ENCODE results near the gene WWOX.

WWOX gene

DNA sequence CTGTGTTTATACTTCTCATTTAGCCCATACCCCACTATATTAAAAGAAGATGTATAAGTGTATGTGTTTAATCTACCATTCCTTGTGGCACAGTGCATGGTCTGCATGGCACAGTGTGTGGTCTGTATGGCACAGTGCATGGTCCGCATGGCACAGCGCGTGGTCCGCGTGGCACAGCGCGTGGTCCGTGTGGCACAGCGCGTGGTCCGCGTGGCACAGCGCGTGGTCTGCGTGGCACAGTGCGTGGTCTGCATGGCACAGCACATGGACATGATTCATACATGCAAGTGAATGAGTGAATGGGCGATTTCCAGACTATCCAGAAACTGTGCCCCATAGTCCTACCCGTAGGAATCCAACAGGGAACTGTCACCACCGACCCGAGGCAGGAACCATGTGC, 868.5 kb downstream of the WWOX start:
- DNase-seq, result no peak

DNA sequence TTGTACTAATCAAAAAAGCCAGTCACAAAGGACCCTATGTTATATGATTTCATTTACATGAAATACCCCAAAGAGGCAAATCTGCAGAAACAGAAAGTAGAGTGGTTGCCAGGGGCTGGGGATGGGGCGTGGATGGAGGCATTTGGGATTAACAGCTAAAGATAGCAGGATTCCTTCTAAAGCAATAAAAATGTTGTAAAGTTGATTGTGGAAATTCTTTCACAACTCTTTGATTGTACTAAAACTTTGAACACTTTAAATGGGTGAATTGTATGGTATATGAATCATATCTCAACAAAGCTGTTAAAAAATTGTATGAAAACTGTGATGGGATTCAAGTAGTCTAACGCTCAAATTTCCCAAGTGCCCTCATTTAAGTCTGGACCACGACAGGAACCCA, 870.3 kb downstream of the WWOX start:
- no peak for DNase-seq

DNA sequence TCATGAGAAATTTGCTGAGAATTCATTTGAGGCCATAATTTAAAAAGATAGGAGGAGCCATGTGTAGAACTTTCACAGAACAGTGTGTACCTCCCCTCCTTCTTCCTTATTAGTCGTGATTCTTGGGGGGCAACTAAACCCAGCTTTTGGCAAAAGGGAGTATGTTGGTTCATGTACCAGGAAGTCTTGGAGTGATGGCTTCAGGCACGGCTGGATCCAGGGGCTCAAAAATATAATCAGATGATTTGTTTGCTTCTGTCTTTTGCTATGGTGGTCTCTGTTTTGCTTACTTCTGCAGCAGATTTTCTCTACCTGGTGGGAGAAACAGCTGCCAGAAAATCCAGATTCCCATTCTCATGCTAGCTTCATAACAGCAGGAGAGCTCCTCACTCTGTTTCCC, 871.2 kb downstream of the WWOX start:
- DNase-seq, result no peak

GRCh38 chr16:78972006-78972405, 872.6 kb downstream of the WWOX start:
- DNase-seq, result no peak

DNA sequence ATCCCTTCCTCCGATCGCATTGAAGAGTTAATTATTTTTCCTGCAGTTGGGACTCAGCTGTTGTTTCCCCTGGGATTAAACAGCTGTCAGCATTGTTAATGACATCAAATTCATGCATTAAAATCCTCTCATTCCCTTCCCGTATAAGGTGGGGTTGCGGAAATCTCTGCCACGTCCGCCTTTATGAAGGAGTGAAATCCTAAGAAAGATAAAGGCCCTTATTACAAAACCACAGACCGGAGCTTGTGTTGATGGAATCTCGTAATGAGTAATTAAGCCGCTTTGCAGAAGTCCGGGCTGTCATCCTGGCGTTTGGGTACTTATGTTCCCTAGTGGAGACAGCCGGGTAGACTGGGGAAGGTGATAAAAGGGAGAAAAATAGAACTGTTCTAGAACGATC, 873.5 kb downstream of the WWOX start:
- DNase-seq, result no peak

GRCh38 chr16:78976212-78976611, 876.8 kb downstream of the WWOX start:
- DNase-seq, result peak; percentile 68 to 90 (median 78)

DNA sequence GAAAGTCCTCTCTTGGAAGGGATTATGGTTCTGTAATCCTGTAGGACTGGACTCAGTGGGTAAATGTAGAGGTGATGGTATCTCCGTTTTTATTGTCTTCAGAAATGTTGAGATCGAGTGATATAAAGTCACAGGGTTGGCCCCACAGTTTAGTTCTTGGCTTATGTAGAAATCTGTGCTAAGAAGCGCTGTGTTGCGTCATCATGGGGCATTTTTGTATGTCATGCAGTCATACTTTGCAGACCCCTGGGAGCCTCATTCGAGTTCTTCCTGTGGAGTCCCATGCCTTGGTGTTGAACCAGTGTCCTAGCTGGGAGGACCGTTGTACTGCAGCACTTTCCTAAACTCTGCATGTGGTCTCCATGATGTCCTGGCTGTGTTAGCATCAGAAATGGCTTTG, 881.4 kb downstream of the WWOX start:
- DNase-seq, result no peak

DNA sequence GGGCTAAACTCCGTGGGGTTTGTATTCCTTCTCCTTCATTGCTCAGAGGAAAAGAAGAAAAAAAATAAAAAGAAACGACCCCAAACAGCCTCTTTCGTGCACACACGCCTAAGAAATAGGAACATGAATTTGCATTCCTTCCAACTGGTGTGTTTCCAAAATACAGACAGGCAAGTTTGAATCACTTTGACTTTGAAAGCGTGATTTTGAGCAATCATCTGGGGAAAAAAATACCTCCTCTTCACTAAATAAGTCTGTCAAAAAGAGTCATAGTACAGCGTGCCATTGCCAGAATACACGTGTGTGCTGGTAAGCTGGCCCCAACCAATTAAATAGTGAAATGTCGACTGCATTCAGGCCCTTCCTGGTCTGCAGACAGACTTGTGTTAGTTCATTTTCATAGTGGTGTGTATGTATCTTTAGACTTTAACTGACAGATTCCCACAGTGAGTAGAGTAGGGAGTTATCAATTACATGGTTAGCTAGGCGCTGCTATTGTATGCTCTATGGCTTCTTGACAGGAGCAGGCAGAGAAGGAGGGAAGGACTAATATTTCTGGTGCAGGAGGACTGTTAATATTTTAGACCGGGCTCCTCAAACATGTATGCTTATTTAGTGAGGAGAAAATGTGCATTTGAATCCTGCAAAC, 882.8 kb downstream of the WWOX start:
- no peak for DNase-seq

GRCh38 chr16:78984324-78984723, 884.9 kb downstream of the WWOX start:
- DNase-seq, result no peak

DNA sequence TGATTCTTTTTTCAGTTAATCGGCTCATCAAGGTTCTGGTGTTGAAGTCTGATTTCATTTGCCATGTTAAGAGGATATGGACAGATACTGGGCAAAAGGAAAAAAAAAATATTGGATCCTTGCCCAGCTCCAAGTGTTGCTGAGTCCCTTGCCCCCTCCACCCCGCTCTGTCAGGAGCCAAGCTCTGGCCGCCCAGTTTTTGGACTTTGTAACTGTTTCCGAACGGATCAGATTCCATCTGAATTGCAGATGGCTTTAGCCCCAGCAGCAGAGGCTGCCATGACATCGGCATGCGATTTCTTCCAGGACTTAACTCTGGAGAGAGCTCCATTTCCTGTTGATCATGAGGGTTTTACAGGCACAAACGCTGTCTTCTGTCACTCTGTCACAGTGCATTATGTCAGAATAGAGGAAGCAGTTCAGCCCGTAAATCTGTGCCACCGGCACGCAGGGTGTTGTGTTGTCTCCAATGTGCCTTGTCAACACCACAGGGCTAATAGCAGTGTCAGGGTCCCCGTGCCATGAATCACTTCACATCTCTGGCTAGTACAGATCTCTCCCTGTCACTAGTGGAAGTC, 885.5 kb downstream of the WWOX start:
- DNase-seq, result peak; percentile 16 to 69 (median 51)

GRCh38 chr16:78985716-78986605, 886.5 kb downstream of the WWOX start:
- no peak for DNase-seq

DNA sequence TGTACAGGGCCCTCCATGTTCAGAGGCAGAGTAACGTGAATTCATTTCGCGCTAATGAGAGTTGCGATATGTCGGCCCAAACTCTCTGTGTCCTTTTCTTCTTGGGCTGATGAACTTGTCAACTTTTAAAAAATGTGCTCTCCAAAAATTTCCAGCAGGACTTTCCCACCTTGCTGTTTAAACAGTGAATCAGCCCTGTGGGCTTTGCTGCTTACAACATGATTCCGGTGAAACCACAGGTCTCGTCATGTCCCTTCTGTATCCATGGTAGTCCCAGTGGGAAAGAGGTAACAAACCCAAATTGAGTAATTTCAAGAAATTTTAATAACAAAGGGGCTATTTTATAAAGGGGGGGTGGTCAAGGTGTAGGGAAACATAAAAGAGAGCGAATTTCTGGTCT, 888.2 kb downstream of the WWOX start:
- no peak for DNase-seq

DNA sequence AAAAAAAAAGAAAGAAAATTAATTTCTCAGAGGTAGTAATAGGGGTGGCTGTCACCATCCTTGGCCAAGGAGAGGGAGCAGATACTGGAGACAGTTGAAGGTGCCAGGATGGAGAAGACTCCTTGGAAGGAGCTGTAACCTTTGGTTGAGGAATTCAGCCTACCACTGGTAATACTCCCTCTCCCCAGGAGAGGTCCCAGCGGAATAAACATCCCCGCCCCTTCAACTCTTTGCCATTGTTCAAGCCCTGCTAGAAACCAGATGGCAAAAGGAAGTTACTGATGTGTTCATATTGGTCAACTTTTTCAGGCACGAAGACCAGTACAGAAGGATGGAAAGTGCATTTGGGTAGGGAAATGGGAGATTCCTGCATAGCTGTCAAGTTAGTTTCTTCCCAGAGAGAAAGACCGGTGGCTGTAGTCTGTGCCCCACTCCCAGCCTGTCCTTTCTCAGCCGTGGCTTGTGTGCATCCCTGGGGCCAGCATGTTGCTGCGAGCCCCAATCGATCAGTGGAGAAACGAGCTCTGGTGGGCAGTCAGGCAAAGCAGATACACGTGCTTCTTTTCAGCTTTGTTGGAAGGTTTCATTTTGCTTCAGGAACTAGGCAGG, 889.0 kb downstream of the WWOX start:
- peak; percentile 16 to 28 (median 22) for DNase-seq

DNA sequence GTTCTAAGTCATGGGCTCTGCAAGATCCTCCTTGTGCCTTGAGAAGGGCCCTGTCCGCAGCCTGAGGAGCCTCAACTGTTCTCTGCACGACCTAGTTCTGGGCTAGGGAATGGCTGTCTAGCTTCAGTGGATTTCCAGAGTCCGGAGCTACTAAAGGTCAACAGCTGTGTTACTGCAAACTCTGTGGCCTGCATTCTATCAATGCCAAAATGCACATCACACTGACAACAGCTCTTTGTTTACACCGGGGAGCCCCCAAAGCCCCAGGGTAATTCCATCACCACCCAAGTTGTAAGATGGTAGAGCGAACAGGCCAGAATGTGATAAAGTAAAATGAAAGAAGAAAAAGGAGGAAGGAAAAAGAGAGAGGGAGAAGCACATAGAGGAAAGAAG, 890.9 kb downstream of the WWOX start:
- DNase-seq, result no peak

DNA sequence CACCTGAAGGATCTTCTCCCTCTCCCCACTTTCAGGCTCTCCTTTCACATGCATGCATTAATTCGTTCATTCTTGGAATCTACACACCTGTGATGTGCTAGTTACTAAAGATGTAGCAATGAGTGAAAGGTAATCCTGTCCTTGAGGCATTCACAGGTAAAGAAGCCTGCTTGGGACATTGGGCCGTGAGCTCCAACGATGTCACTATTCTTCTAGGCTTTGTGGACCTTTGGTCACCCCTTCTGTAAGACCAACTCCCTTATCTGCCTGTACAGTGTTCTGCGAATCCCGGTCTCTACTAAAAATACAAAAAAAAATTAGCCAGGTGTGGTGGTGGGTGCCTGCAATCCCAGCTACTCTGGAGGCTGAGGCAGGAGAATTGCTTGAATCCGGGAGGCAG, 892.5 kb downstream of the WWOX start:
- DNase-seq, result no peak

DNA sequence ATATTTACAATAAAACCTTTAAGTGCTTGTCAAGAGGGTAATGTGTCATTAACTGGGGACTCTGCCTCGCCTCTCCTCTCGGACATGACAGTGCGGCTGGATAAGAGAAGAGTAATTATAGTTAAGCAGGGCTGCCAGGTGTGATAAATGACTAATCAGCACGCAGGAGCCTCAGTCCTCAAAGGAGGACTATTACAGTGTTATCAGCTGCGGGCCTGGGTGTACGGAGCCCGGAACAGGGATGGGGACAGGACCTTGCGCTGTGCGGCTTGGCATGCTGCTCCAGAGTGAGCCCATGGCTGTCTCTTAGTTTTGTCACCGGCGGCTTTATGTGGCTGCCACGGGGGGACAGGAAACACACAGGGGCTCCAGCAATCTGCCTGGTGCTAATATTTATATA, 893.9 kb downstream of the WWOX start:
- DNase-seq, result no peak

- peak in 1 of 4 experiments; percentile 19 for DNase-seq
Measured at GRCh38 chr16:78994135-78994745, 894.8 kb downstream of the WWOX start.

DNA sequence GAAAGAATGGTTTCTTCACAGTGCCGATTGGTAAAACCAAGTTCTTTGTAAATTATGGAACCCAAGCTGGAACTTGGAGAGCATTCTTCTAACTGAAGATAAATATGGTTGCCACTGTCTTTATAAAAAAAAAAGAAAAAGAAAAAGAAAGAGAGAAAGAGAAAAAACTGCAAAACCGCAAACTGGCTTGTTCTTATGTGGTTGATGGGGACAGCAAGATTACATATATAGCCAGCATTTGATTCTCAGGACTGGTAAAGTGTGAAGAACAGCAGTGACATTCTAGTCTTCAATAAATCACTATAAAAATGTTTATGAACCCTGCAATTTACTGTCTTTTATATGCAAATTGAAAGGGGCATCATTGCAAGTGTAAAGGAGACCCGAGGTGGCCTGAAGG, 896.0 kb downstream of the WWOX start:
- DNase-seq, result no peak

DNA sequence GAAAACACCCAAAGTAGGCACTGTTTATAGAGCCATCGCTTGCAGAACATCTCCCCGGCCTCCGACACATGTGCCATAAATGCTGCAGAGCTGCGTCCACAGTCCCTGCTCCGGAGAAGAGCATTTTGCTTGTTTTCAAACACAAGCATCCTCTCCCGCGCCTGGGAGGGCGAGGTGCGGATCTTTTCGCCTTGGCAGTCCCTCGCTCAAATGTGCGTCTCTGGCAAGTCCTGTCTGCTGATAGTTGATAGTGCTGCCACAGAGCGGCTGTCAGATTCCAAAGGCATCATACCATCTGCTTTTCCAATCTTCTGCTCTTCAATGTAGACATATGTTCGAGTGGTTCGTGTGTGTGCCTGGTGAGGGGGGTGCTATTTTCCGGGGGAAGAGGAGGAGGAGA, 897.3 kb downstream of the WWOX start:
- DNase-seq, result no peak

GRCh38 chr16:78998879-78999278, 899.4 kb downstream of the WWOX start:
- DNase-seq, result peak in 3 of 4 experiments; percentile 36 to 43 (median 38)

GRCh38 chr16:79001156-79001967, 901.9 kb downstream of the WWOX start:
- DNase-seq, result peak; percentile 10 to 57 (median 50)

DNA sequence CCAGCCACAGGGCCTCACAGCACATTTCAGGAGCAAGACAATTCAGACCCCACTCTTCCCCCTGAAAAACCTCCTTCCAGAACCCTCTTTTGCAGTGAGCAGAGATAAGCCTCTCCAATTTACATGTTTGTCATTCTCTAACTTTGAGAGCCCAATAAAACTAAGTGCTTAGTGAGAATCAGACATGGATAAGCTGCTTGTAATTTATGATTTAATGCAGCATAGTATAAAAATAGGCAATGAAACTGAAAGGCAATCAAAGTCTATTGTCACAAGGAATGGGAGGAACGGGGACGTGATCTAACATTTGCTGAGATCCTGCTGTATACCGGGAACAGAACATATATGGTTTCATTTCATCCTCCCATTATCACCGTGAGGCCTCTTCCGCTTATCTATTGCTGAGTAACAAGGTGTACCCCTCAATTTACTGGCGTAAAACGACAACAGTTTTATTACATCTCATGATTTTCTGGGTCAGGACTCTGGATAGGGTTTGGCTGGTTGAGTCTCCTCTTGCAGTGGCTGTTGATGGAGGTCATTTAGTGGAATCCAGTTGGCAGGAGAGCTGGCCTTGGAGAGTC, 903.7 kb downstream of the WWOX start:
- no peak for DNase-seq
